Measurements from ENCODE around the gene BCAS4.

- TF ChIP-seq EZH2 (IDR thresholded peaks at IDR 0.05; ENCODE audit: low read depth) (no peak), CTCF (conservative IDR thresholded peaks at IDR 0.05) (no peak)
Observed at GRCh38 chr20:50819349-50819748, 24.5 kb downstream of the BCAS4 start.

Data from PC-9 (cell line).